Right atrium auricular region (tissue), 2 donors: ENCODE data around the gene KLHDC4. TPM values are rescaled to one million over a fixed set of nuclear protein-coding genes. Genes with fewer than 3 reads are reported as not detected.

Experiments used
- DNase-seq: peaks from one replicate; pipeline ENCODE4 v3.0.0-alpha.2; 2019; ENCODE audit warnings: low spot score
- H3K27ac ChIP-seq, 2 donors: fragments of 200-600 bp; sonication (generic); 1 replicate in 1 of 2; 2 replicates in 1 of 2; pipeline ENCODE4 v1.5.1; 2016 to 2019
- H3K27me3 ChIP-seq, 2 donors: fragments of 200-600 bp; sonication (generic); one replicate each; pipeline versions ENCODE4 v1.5.1 to v1.6.0; 2017 to 2019
- H3K36me3 ChIP-seq: fragments of 200-600 bp; sonication (generic); one replicate; pipeline ENCODE4 v1.5.1; 2016
- H3K4me1 ChIP-seq, 2 donors: fragments of 200-600 bp; sonication (generic); one replicate each; pipeline versions ENCODE4 v1.5.1 to v1.6.0; 2017 to 2019
- H3K4me3 ChIP-seq, 2 donors: fragments of 200-600 bp; sonication (generic); 1 replicate in 1 of 2; 2 replicates in 1 of 2; pipeline ENCODE4 v1.5.1; 2017 to 2019; ENCODE audit warnings: mild to moderate bottlenecking in 1 of 2, moderate library complexity in 1 of 2
- H3K9me3 ChIP-seq, 2 donors: fragments of 200-600 bp; sonication (generic); one replicate each; pipeline ENCODE4 v1.5.1; 2019
- CTCF ChIP-seq, 2 donors: fragments of 200-600 bp; sonication (generic); IDR thresholded peaks; one replicate each; pipeline ENCODE4 v1.5.1; 2019; ENCODE audit warnings: antibody characterized with exemption in 2 of 2
- total RNA-seq, 2 donors: library from RNA; depleted of rRNA; stranded (reverse); fragments of >200 nt; gene quantifications; one replicate each; pipeline ENCODE4 v1.1.0, GENCODE V29; 2016

KLHDC4 gene
- total RNA-seq, 2 donors from 2014 or later, result 11.8 to 12.6 TPM

- H3K27ac ChIP-seq, result no peak overlapping the region
- no peak for DNase-seq
- no peaks in the 10 kb centered on the region for H3K27me3 ChIP-seq
- H3K4me1 ChIP-seq, result peaks cover 0 to 7% of the 10 kb centered on the region in 2 donors
- no peaks in the 10 kb centered on the region for H3K36me3 ChIP-seq
- H3K9me3 ChIP-seq, result no peaks in the 10 kb centered on the region
- TF ChIP-seq CTCF (IDR thresholded peaks at IDR 0.05), result no peak
- H3K4me3 ChIP-seq, result no peak overlapping the region
Measured at GRCh38 chr16:87686697-87687096, 79.1 kb downstream of the KLHDC4 start.

- no peaks in the 10 kb centered on the region for H3K27me3 ChIP-seq
- no peak overlapping the region for H3K4me3 ChIP-seq
- no peak for DNase-seq
Measured at GRCh38 chr16:87685766-87686165, 80.0 kb downstream of the KLHDC4 start.

GRCh38 chr16:87685405-87685755, 80.4 kb downstream of the KLHDC4 start:
- Histone ChIP-seq H3K4me1 (no peaks in the 10 kb centered on the region), H3K9me3 (no peaks in the 10 kb centered on the region), H3K4me3 (no peak overlapping the region), H3K27me3 (no peaks in the 10 kb centered on the region), H3K27ac (no peak overlapping the region), H3K36me3 (no peaks in the 10 kb centered on the region)
- DNase-seq, result no peak
- no peak for TF ChIP-seq CTCF (IDR thresholded peaks at IDR 0.05)

More at GRCh38 chr16:87685766-87686165, 80.0 kb downstream of the KLHDC4 start:
- Histone ChIP-seq H3K4me1 (no peaks in the 10 kb centered on the region), H3K9me3 (no peaks in the 10 kb centered on the region), H3K27ac (no peak overlapping the region), H3K36me3 (no peaks in the 10 kb centered on the region)
- no peak for TF ChIP-seq CTCF (IDR thresholded peaks at IDR 0.05)

- Histone ChIP-seq H3K27me3 (no peaks in the 10 kb centered on the region), H3K36me3 (no peaks in the 10 kb centered on the region), H3K4me3 (no peak overlapping the region), H3K9me3 (no peaks in the 10 kb centered on the region), H3K27ac (no peak overlapping the region), H3K4me1 (no peaks in the 10 kb centered on the region)
- DNase-seq, result no peak
- no peak for TF ChIP-seq CTCF (IDR thresholded peaks at IDR 0.05)
Measured at GRCh38 chr16:87684711-87685404, 80.9 kb downstream of the KLHDC4 start.

GRCh38 chr16:87684106-87684677, 81.6 kb downstream of the KLHDC4 start:
- no peaks in the 10 kb centered on the region for H3K4me1 ChIP-seq
- TF ChIP-seq CTCF (IDR thresholded peaks at IDR 0.05), result no peak
- H3K36me3 ChIP-seq, result no peaks in the 10 kb centered on the region
- no peak overlapping the region for H3K27ac ChIP-seq
- H3K4me3 ChIP-seq, result no peak overlapping the region
- H3K9me3 ChIP-seq, result no peaks in the 10 kb centered on the region
- DNase-seq, result no peak
- H3K27me3 ChIP-seq, result no peaks in the 10 kb centered on the region
